Natural killer cell treated with Interleukin-12 subunit alpha and Interleukin-12 subunit beta and Interleukin-15 and Interleukin-18, amount 100 ng/mL, for 72 hours (primary cell): ENCODE data around the gene MBP. TPM values are rescaled to one million over a fixed set of nuclear protein-coding genes. Genes with fewer than 3 reads are reported as not detected.

Source experiments
- ATAC-seq, 2 donors: fragments of 150-1000 bp; cut with Tn5 transposase in 1 of 2; sonication (Bioruptor Pico), chemical (Tn5 transposase) in 1 of 2; 2 replicates each; pipeline ENCODE4 v1.10.0; 2021
- DNase-seq: peaks from one replicate; pipeline ENCODE4 v3.0.0; 2022; ENCODE audit warnings: low spot score
- H3K27ac Mint-ChIP-seq, 2 donors: 1 replicate in 1 of 2; 2 replicates in 1 of 2; pipeline ENCODE4 v1.8.0; 2022; ENCODE audit warnings: mixed read lengths in 2 of 2, mild to moderate bottlenecking in 1 of 2, moderate library complexity in 1 of 2
- H3K27me3 Mint-ChIP-seq, 2 donors: 1 replicate in 1 of 2; 2 replicates in 1 of 2; pipeline ENCODE4 v1.8.0; 2022; ENCODE audit warnings: mixed read lengths in 2 of 2
- H3K36me3 Mint-ChIP-seq: one replicate; pipeline ENCODE4 v1.8.0; 2022; ENCODE audit warnings: mixed read lengths
- H3K4me1 Mint-ChIP-seq, 2 donors: 1 replicate in 1 of 2; 2 replicates in 1 of 2; pipeline ENCODE4 v1.8.0; 2022; ENCODE audit warnings: low read depth in 2 of 2, mixed read lengths in 2 of 2, mild to moderate bottlenecking in 1 of 2
- H3K4me3 Mint-ChIP-seq: one replicate; pipeline ENCODE4 v1.8.0; 2022; ENCODE audit warnings: mixed read lengths
- H3K9me3 Mint-ChIP-seq: 2 replicates; pipeline ENCODE4 v1.8.0; 2022; ENCODE audit warnings: mixed read lengths
- total RNA-seq, 2 donors: library from RNA; stranded (reverse); gene quantifications; one replicate each; pipeline ENCODE4 v1.2.3, GENCODE V29; 2022

The MBP gene
- total RNA-seq, 2 donors from 2014 or later = 62.5 to 77.6 TPM

- no peak overlapping the region for H3K27ac Mint-ChIP-seq
These were observed 149.6 kb downstream of the MBP start for GRCh38 chr18:76982841-76983583.

GRCh38 chr18:76982038-76982437, 150.5 kb downstream of the MBP start:
- no peak for ATAC-seq
- Mint-ChIP-seq H3K4me3 (no peak overlapping the region), H3K9me3 (no peaks in the 10 kb centered on the region), H3K27ac (no peak overlapping the region), H3K4me1 (peaks cover 3 to 4% of the 10 kb centered on the region in 2 donors), H3K36me3 (peaks cover 6% of the 10 kb centered on the region), H3K27me3 (no peaks in the 10 kb centered on the region)
- no peak for DNase-seq

More at GRCh38 chr18:76982841-76983583, 149.6 kb downstream of the MBP start:
- peak; percentile 86 to 87 for ATAC-seq
- Mint-ChIP-seq H3K36me3 (peaks cover 6% of the 10 kb centered on the region), H3K4me1 (peaks cover 3 to 4% of the 10 kb centered on the region in 2 donors), H3K4me3 (no peak overlapping the region), H3K27me3 (no peaks in the 10 kb centered on the region), H3K9me3 (no peaks in the 10 kb centered on the region)
- DNase-seq = peak; percentile 85

- H3K27me3 Mint-ChIP-seq = no peaks in the 10 kb centered on the region
- ATAC-seq (no peak), DNase-seq (no peak)
- peaks cover 6% of the 10 kb centered on the region for H3K36me3 Mint-ChIP-seq
- H3K4me3 Mint-ChIP-seq = no peak overlapping the region
- peaks cover 3 to 4% of the 10 kb centered on the region in 2 donors for H3K4me1 Mint-ChIP-seq
- no peak overlapping the region for H3K27ac Mint-ChIP-seq
- H3K9me3 Mint-ChIP-seq = no peaks in the 10 kb centered on the region
These were observed 151.1 kb downstream of the MBP start for GRCh38 chr18:76981396-76981968.

DNA sequence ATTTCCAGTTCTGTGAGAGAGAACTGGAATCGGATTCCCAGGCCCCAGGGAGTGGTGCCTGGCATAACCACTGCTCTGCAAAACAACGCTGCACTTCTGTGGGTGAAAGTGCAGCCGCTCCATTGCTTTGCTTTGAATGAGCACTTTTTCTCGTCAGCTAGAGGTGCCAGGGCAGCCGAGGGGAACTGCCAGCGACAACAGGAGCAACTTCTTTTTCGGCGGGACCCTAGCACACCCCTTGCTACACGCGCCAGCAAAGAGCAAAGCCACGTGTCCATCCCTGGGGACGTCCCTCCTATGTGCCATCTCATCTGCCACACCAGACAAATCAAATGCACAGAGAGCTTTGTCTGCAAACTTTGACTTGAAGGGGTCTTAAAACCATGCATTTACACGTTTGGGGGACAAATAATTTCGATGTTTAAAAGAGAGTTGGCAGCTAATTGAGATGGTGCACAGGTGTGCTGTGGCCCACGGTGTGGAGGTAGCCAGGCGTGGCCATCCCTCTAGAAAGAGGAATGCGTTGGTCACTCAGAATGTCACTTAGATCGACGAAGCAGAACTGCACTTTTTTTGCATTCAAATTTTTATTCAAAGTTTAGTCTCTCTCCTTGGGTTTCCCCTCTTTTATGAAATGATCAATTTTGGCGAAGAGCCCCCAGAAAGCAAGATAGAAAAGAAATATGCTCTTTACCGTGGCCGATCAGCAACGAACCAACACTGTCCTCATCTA, 151.8 kb downstream of the MBP start:
- no peak overlapping the region for H3K4me3 Mint-ChIP-seq
- ATAC-seq (no peak), DNase-seq (no peak)
- H3K4me1 Mint-ChIP-seq = peaks cover 3 to 4% of the 10 kb centered on the region in 2 donors
- H3K27ac Mint-ChIP-seq = no peak overlapping the region
- no peaks in the 10 kb centered on the region for H3K27me3 Mint-ChIP-seq
- H3K9me3 Mint-ChIP-seq = no peaks in the 10 kb centered on the region
- H3K36me3 Mint-ChIP-seq = peaks cover 6% of the 10 kb centered on the region

GRCh38 chr18:76979906-76980305, 152.7 kb downstream of the MBP start:
- Mint-ChIP-seq H3K27ac (no peak overlapping the region), H3K9me3 (no peaks in the 10 kb centered on the region), H3K4me3 (no peak overlapping the region), H3K27me3 (no peaks in the 10 kb centered on the region), H3K36me3 (peaks cover 6% of the 10 kb centered on the region), H3K4me1 (peaks cover 3 to 4% of the 10 kb centered on the region in 2 donors)
- no peak for ATAC-seq
- DNase-seq = no peak

DNA sequence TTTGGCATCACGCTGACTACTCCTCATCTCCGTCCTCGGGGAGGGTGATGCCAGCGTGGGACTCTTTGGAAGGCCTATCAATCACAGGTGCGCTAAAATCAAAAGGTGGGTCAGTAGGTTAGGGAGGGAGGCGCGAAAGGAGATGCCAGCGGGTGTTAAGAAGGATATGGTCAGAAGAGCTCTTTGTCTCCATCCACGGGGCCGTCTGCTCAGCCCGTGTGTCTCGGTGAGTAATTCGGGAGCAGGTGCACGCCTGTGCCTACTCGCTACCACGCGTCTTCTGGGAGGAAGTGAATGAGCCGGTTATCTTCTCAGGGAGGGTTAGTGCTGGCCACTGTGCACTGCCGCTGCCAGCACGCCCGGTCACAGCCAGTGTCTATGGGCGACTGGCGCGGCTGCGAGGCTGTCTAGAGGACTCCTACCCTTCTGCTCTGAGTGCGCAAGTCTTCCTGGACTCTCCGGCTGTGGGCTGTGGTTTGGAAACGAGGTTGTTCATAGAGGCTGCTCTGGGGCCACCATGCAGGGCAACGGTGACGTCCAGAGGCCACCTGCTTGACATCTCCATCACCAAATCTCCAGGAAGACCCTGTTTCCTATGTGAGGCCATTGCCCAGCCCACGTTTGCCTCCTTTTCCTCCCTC, 153.4 kb downstream of the MBP start:
- DNase-seq = peak; percentile 56
- Mint-ChIP-seq H3K36me3 (peaks cover 6% of the 10 kb centered on the region), H3K27ac (peak overlapping the region in 1 of 2 donors; percentile 56), H3K4me1 (peaks cover 3 to 4% of the 10 kb centered on the region in 2 donors), H3K9me3 (no peaks in the 10 kb centered on the region), H3K4me3 (no peak overlapping the region), H3K27me3 (no peaks in the 10 kb centered on the region)
- ATAC-seq = no peak

GRCh38 chr18:76978616-76979015, 154.0 kb downstream of the MBP start:
- peaks cover 3 to 4% of the 10 kb centered on the region in 2 donors for H3K4me1 Mint-ChIP-seq
- H3K4me3 Mint-ChIP-seq = no peak overlapping the region
- H3K27me3 Mint-ChIP-seq = no peaks in the 10 kb centered on the region
- H3K9me3 Mint-ChIP-seq = no peaks in the 10 kb centered on the region
- peaks cover 6% of the 10 kb centered on the region for H3K36me3 Mint-ChIP-seq
- H3K27ac Mint-ChIP-seq = peak overlapping the region in 1 of 2 donors; percentile 56
- no peak for ATAC-seq
- DNase-seq = no peak

DNA sequence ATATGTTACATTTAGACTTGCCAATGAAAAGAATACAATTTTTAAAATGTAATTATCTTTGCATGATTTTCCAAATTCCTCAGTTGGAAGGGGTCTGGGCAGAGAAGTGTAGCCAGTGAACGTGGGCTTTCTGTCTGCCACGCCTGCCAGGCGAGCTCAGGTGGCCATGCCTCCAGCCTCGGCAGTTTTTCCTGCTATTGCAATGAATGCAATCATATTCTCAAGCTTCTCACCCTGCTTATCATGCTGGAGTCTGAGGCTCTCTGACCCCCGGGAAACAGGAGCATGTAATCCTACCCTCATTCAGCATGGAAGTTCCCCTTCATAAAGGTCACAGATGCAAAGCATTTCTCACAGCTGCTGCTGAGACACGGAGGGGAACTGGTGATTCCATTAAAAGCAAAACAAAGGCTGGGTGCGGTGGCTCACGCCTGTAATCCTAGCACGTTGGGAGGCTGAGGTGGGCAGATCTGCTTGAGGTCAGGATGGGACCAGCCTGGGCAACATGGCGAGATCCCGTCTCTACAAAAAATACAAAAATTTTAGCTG, 154.8 kb downstream of the MBP start:
- no peak overlapping the region for H3K27ac Mint-ChIP-seq
- peak; percentile 34 for DNase-seq
- no peak overlapping the region for H3K4me3 Mint-ChIP-seq
- peaks cover 6% of the 10 kb centered on the region for H3K36me3 Mint-ChIP-seq
- H3K9me3 Mint-ChIP-seq = no peaks in the 10 kb centered on the region
- H3K4me1 Mint-ChIP-seq = no peaks in the 10 kb centered on the region
- H3K27me3 Mint-ChIP-seq = no peaks in the 10 kb centered on the region
- no peak for ATAC-seq

DNA sequence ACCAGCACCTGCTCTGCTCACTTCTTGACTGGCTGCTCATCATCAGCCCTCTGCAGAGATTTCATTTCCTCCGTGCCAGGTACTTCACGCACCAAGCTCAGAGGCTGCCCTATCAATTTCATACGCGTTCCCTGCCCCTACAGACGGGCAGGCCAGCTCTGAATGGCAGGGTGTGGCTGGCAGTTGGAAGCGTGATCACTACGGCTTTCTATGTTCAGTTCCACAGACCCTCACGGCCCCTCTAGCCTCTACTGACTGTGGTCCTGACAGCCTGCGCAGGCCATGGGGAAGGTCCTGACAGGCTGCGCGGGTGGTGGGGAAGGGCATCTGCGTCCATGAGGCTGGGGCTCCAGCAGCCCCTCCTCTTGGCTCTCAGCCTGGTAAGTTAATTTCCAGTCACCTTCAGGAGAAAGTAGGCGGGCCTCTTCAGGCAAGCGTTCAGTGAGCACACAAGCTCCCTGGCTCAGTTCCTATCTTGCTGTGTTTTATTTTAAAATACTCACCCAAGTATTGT, 155.4 kb downstream of the MBP start:
- H3K9me3 Mint-ChIP-seq = no peaks in the 10 kb centered on the region
- no peaks in the 10 kb centered on the region for H3K27me3 Mint-ChIP-seq
- ATAC-seq = no peak
- H3K36me3 Mint-ChIP-seq = peaks cover 6% of the 10 kb centered on the region
- no peak overlapping the region for H3K4me3 Mint-ChIP-seq
- no peak overlapping the region for H3K27ac Mint-ChIP-seq
- peaks cover 0 to 2% of the 10 kb centered on the region in 2 donors for H3K4me1 Mint-ChIP-seq
- peak; percentile 45 for DNase-seq

- DNase-seq (no peak), ATAC-seq (no peak)
- no peaks in the 10 kb centered on the region for H3K9me3 Mint-ChIP-seq
- no peaks in the 10 kb centered on the region for H3K27me3 Mint-ChIP-seq
- H3K4me1 Mint-ChIP-seq = peaks cover 0 to 3% of the 10 kb centered on the region in 2 donors
- no peak overlapping the region for H3K27ac Mint-ChIP-seq
- H3K4me3 Mint-ChIP-seq = no peak overlapping the region
- peaks cover 6% of the 10 kb centered on the region for H3K36me3 Mint-ChIP-seq
These were observed 156.9 kb downstream of the MBP start for GRCh38 chr18:76975577-76976110.

DNA sequence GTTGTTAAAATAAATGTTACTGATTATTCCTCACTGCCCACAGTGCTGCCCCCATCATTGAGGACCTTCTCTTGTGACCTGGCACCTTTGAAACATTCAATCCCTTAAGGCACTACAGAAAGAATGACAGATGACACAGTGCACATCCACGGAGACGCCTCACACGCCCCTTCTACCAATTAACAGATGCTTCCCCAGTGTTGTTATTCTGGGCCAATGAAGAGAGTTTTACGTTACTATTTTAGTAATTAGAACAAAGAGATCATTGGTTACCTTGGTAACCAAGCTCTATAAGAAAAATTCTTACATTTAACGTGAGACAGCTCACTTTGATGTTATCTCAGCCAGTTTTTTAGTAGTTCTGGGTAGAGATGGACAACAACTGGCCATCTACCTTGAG, 158.2 kb downstream of the MBP start:
- peaks cover 0 to 3% of the 10 kb centered on the region in 2 donors for H3K4me1 Mint-ChIP-seq
- H3K4me3 Mint-ChIP-seq = no peak overlapping the region
- peaks cover 6% of the 10 kb centered on the region for H3K36me3 Mint-ChIP-seq
- H3K27ac Mint-ChIP-seq = no peak overlapping the region
- DNase-seq (no peak), ATAC-seq (no peak)
- no peaks in the 10 kb centered on the region for H3K27me3 Mint-ChIP-seq
- no peaks in the 10 kb centered on the region for H3K9me3 Mint-ChIP-seq

GRCh38 chr18:76973520-76974266, 158.9 kb downstream of the MBP start:
- peak; percentile 42 for DNase-seq
- H3K27ac Mint-ChIP-seq = no peak overlapping the region
- H3K36me3 Mint-ChIP-seq = peaks cover 2% of the 10 kb centered on the region
- H3K27me3 Mint-ChIP-seq = no peaks in the 10 kb centered on the region
- no peaks in the 10 kb centered on the region for H3K9me3 Mint-ChIP-seq
- H3K4me1 Mint-ChIP-seq = peaks cover 0 to 3% of the 10 kb centered on the region in 2 donors
- no peak for ATAC-seq
- no peak overlapping the region for H3K4me3 Mint-ChIP-seq
